ENCODE results near the gene STXBP4.

Gene STXBP4

DNA sequence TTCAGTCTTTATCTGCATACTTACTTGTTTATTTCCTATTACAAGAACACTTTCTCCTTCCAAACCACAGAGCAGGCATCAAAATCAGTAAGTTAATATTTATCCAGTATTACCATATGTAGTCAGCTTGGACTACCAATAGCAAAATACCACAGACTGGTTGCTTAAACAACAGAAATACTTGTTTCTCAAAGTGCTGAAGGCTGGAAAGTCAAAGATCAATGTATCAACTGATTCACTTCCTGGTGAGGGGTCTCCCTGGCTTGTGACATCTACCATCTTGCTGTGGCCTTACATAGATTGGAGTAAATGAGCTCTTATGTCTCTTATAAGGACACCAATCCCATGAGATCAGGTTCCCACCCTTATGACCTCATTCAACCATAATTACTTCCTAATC, 2.6 kb downstream of the STXBP4 start:
- no peak for DNase-seq

DNA sequence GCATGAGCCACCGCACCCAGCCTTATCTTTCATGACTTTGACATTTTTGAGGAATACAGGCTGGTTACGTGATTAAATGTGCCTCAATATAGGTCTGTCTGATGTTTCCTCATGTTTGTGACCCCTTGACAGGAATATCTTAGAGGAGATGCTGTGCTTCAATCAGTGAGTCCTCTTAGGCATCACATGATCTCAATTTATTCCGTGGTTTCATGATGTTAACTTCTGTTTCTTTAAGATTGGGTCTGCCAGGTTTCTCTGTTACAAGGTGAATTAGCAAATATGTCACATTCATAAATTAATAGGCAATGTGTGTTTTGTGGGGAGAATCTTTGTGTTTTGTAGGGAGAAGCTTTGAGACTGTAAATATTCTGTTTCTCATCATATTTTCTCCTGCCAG, 3.3 kb downstream of the STXBP4 start:
- no peak for DNase-seq

GRCh38 chr17:54972406-54973138, 4.0 kb downstream of the STXBP4 start:
- DNase-seq, result no peak

GRCh38 chr17:54974759-54975158, 6.2 kb downstream of the STXBP4 start:
- no peak for DNase-seq

DNA sequence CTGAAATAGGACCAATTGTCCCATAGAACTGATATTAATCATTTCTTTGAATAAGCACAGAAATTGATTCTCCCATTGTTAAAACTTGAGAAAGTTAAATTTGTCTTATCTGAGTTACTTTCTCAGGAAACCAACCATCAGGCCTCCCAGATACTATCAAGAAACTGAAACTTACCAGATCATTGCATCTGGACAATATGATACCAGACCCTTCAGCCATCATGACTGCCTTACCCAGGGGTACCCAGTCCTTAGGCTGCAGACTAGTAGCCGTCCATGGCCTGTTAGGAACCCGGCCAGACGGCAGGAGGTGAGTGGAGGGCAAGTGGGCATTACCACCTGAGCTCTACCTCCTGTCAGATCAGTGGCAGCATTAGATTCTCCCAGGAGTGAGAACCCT, 7.8 kb downstream of the STXBP4 start:
- no peak for DNase-seq

DNA sequence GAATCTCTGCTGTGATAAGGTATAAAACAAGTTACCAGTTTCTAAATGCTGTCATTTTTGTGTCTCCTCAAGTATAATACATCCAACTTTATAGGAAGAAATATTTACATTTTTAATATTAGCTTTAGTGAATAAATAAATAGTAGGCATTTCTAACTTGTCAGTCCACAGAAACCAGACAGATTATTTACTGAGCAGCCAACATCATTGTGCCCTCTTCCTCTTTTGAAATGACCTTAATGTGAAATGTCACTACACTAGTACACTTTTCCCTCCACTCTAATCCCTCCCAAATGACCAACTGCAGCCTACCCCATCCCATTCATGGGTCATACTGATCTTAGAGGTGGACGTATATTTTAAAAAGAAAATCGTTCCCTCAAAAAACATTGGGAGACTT, 9.2 kb downstream of the STXBP4 start:
- DNase-seq, result no peak

- DNase-seq, result no peak
Observed at GRCh38 chr17:54979657-54980056, 11.1 kb downstream of the STXBP4 start.

DNA sequence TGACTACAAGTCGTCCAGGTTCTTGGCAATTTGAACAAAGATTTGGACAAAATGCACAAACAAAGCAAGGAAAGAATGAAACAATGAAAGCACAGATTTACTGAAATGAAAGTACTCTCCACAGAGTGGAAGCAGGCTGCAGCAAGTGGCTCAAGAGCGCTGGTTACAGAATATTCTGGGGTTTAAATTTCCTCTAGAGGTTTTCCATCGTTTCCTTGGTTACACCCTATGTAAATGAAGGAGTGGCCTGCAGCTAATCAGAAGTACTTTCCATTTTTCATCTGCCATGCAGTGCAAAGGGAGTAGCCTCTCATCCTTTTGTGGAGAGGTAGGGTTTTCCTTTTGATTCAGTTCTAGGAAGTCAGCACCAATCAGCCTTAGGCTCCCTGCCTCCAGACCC, 11.8 kb downstream of the STXBP4 start:
- no peak for DNase-seq

DNA sequence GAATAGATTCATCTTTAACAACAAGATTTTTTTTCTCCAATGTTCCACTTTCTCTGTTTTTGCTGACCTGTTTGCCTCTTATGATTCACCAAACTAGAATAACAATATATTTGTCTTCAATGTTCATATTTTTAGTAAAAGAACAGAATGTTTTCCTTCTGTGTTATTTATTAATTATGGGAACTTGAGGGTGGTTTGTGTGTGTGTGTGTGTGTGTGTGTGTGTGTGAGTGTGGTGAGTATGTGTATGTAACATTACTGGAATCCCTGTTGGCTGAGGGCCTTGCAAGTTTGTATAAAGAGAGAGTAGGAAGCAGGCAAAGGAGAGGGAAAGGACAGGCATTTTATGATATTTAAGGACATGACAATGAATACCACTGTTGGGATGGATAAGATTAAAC, 13.8 kb downstream of the STXBP4 start:
- no peak for DNase-seq

DNA sequence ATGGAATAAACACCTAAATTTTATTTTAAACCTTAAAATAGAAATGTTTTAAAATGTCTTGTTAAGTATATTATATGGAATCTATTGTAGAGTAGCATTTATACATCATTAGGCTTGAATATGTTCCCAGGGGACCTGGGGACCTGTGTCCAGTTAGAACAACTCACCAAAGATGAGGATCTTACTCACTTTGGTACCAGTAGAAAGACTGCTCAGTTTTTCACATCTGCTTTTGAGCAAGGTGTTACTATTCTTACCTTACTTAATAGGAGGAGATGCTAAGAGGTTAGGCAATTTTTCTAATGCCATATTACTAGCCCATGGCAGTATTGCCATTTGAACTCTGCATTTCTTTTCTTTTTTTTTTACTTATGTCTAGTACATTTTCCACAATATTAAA, 14.7 kb downstream of the STXBP4 start:
- no peak for DNase-seq

DNA sequence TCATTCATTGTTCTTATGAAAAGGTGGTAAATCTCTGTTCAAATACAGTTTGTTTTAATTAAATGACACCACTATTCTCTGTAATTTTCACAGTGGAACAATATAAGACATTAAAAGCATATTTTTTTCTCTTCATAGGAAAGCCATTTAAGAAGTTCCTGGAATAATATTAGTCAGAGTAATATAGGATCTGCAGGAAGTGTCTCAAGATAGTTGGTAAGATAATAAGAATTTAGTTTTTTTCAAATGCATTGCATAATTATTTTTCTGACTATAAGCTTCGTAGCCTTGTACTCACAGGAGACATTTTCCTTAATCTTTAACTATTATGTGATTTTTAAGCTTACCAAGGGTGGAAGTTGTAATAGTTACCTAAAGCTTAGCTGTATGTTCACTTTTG, 16.9 kb downstream of the STXBP4 start:
- no peak for DNase-seq

- DNase-seq, result no peak
Observed at GRCh38 chr17:54990118-54990517, 21.6 kb downstream of the STXBP4 start.

DNA sequence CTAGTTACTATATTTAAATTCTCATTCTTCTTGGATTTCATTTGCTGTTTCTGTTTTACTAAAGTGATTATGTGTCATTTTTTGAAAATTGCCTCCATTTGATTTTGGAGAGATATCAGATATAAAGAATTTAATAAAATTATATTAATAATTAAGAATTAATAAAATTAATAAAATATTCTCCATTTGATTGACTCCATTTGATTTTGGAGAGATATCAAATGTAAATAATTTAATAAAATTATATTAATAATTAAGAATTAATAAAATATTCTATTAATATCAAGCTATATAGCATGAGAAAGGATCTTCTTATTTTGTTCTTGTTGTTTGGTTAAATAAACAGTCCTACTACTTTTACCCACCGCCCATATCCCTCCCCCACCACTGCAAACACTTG, 23.0 kb downstream of the STXBP4 start:
- no peak for DNase-seq

GRCh38 chr17:54992797-54993639, 24.5 kb downstream of the STXBP4 start:
- DNase-seq, result peak; percentile 61

- no peak for DNase-seq
Observed at GRCh38 chr17:54996441-54996840, 27.9 kb downstream of the STXBP4 start.

DNA sequence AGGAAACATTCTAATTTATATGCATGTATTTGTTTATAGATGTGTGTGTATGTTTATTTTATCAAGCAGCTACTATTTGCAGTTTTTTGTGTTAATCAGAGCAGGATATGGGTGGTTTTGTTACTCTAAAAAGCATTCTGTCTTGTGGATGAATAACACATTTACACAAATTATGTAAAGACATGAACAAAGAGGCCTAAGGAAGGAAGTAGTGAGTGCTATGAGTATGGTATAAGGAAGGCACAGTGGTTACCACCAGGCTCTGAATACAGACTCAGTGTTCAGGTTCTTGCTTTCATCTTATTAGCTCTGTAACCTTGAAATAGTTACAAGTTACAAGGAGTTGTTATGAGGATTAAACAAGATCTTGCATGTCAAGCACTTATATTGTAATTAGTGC, 33.9 kb downstream of the STXBP4 start:
- no peak for DNase-seq

- DNase-seq, result no peak
Observed at GRCh38 chr17:55004484-55004883, 35.9 kb downstream of the STXBP4 start.

DNA sequence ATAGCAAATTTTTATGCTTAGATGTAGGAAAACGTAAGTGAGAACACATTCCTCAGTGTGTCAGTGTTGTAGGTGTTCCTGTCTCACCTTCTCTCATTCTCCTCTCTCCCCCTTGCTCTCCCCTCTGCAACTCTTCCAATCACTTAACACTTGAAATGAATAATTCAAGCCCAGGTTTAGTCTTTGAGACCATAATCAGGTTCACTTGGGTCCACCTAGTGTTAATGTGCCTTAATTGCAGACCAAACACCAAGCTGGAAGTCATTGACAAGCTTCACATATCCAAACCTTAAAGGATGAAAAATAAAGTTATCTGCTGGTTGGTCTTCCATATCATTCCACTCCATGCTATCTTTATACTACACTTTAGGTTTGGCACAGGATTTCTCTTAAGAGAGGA, 37.0 kb downstream of the STXBP4 start:
- no peak for DNase-seq

GRCh38 chr17:55023626-55024025, 55.1 kb downstream of the STXBP4 start:
- no peak for DNase-seq

- no peak for DNase-seq
Observed at GRCh38 chr17:55037828-55038227, 69.3 kb downstream of the STXBP4 start.

DNA sequence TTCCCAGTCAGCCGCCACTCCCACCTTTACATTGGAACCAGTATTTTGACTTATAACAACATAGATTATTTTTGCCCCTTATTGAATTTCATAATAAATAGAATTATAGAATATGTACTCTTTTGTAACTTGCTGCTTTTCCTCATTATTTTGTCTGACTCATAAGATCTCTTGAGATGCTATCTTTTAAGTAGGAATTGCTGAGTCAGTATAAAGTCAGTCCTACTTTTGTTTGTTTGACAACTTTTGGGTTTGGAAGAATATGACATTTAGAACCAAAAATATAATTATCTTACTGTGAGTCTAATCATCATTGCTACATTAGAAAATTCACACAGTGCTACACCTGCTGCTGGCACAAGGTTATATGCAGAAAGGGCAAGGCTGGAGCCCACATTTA, 69.7 kb downstream of the STXBP4 start:
- DNase-seq, result no peak

DNA sequence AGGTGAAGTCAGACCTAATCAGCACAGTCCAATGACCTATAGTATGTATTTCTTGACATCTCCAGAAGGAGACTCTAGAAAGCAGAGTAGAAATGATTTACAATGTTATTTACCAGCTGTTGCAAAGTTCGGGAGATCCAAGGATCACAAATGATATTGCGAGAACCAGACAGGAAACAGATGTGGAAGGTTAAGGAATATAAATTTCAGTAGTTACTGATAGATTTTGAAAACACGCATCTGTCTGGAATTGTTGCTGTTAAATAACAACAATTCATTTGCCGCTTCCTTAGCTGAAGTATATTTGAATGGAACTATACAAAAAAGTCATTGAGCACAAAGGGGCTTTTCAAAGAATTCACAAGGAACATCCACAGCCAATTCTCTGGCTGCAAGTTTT, 72.0 kb downstream of the STXBP4 start:
- DNase-seq, result no peak

DNA sequence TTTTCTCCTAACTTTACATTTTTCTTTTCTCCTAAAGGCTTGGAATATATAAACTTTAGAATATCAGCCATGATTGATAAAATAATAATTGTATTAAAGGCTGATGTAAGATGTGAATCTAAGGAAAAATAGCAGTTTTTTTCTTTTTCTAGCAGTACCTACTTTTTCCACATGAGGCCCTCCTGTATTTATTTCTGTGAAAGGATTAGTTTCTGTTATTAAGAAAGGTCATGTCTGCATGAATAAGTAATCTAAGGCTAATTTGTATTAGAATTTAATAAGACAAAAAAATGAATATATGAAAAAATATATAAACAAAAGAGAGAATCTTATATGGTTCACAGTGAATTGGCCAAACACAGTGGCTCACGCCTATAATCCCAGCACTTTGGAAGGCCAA, 85.3 kb downstream of the STXBP4 start:
- no peak for DNase-seq

GRCh38 chr17:55054429-55054828, 85.9 kb downstream of the STXBP4 start:
- no peak for DNase-seq

DNA sequence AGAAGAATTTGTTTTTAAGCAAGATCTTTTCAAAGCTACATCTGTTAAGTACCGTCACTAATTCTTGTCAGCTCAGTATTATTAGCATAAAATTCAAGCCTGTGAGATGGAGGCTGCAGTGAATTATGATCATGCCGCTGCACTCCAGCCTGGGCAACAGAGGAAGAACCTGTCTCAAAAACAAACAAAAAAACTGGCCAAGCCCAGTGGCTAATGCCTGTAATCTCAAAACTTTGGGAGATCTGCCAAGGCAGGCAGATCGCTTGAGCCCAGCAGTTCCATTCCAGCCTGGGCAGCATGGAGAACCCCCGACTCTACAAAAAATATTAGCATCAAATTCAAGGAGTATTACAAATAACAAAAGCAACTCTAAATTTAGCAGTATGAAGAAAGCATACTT, 88.0 kb downstream of the STXBP4 start:
- DNase-seq, result peak; percentile 6

Measured in NCI-H2171 (cell line).